ENCODE data around the gene CEACAM1.
A peak's percentile ranks its signal among the peaks of the same experiment; 100 is the strongest.
"Not testable (repeated sequence)": the region's sequence is repeated elsewhere in the genome, so short reads cannot be mapped to it uniquely, and the experiment has no call there.

CEACAM1 gene

DNA sequence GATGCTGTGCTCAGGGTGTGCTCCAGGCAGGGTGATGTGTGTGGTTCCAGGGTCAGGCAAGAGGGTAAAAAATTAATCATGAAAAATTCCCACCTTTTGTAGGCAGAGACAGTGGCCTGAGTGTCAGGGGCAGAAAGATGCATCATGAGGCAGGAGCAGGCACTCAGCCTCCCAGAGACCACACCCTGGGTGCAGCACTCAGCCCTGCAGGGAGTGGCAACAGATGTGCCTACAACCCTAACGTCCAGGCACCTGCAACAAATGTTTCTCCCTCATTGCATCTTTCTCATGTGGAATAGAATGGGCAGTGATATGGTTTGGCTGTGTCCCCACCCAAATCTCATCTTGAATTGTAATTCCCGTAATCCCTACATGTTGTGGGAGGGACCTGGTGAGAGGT is 19.6 kb upstream of the CEACAM1 start:
- DNase-seq = no peak

DNA sequence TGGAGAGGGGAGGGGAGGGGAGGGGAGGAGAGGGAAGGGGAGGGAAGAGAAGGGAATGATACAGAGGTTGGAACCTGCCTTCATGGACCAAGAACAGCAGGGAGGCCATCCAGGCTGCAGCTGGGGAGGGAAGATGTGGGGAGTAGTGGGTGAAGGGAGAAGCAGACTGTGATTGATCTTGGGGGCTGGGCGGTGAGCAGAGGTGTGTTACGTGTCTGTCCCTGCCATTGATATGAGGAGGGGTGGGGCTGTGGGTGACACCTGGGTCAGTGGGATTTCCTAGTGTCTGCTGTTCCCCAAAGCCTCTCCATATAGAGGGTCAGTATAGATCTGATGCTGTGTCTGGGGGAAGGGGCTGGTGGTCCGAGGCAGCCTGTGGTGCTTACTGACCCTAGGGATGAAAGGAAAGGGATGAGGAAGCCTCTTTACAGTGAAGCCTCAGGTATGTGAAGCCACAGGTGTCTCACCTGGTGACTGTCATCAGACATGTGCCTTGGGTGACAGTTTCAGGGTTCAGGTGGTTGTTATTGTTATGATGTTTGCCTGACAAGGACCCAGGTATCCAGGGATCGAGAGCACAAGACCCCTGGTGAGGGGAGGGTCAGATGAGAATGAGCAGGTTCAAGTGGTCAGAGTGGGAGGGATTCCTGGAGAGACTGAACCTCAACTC is 18.7 kb upstream of the CEACAM1 start:
- no peak for DNase-seq

DNA sequence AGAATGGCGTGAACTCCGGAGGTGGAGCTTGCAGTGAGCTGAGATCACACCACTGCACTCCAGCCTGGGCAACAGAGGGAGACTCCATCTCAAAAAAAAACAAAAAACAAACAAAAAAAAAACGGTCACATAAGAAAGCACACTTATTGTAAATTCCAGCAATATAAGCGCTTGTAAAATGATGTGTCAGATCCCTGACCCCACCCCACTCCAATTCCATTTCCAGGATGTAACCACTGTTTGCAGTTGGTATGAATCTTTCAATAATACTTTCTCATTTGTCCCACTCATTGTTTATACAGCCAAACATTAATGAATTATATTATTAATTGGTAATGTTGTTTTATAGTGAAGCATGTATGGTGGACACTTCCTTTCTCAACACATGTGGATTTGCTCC is 15.9 kb upstream of the CEACAM1 start:
- no peak for DNase-seq

DNA sequence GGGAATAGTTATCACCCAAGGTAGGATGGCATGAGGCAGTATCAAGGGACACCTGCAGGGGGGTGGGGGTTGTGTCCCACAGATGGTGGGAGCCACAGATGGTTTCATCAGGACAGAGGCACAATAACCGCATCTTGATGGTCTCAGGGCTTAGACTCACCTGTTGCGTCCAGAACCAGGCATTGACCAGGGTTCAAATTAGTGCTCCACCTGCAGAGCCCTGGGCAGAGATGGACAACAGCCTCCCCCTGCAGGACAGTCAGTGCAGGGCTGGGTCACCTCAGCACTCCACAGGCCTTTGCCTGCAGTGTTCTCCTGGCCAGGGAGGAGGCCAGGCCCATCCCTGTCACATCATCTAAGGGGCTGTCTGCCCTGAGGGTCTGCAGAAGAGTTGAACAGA is 14.5 kb upstream of the CEACAM1 start:
- DNase-seq = no peak

GRCh38 chr19:42540071-42540553 is 11.8 kb upstream of the CEACAM1 start:
- peak in 1 of 2 experiments; percentile 37 for DNase-seq

- no peak for DNase-seq
Observed at GRCh38 chr19:42538841-42539709, 10.8 kb upstream of the CEACAM1 start.

GRCh38 chr19:42535276-42535675 is 7.0 kb upstream of the CEACAM1 start:
- DNase-seq = not testable (repeated sequence)

DNA sequence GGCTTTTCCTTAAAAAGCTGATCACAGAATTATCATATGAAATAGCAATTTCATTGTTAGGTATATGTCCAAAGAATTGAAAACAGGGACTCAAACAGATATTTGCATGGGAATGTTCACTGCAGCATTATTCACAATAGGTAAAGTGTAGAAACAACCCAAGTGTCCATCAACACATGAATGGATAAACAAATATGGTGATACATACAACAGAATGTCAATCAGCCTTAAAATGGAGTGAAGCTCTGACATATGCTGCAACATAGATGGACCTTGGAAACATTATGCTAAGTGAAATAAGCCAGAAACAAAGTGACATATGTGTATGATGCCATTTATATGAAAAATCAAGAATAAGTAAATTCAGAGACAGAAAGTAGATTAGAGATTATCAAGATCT is 6.1 kb upstream of the CEACAM1 start:
- DNase-seq = no peak

DNA sequence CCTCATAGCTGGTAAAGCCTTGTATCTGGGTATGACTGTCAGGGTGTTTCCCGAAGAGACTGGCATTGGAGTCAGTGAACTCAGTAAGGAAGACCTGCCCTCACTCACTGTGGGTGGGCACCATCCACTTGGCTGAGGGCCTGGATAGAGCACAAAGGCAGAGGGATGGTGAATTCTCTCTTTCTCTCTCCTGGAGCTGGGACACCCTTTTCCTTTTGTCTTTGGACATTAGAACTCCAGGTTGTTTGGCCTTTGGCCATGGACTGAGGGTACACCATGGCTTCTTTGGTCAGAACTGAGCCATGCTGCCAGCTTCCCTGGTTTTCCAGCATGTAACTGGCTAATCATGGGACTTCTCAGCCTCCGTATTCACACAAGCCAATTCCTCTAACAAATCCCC is 4.6 kb upstream of the CEACAM1 start:
- DNase-seq = no peak

- DNase-seq = no peak
Observed at GRCh38 chr19:42531313-42531712, 3.0 kb upstream of the CEACAM1 start.

DNA sequence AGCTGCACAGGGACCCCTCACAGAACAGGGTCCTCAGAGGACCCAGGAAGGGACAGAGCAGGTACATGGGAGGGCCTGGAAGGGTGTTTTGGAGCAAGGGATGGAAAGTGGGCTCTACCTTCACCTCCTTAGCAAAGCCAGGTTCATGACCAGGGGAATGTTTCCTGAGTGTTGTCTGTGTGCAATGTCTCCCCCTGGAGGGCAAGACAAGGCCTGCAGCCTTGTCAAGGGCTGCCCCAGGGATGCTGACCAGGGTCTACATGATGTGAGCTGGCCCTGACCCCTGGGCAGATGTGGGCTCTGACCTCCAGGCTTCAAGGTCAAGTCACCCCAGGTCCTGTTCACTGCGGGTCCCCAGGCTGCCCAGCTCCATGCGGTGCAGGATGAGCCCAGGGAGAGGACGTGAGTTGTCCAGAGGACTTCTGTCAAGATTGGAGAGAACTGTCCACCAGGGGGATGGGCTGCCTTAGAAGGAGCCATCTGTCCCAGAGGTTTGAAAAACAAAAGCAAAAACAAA is 1.0 kb upstream of the CEACAM1 start:
- DNase-seq = peak; percentile 4 to 52

DNA sequence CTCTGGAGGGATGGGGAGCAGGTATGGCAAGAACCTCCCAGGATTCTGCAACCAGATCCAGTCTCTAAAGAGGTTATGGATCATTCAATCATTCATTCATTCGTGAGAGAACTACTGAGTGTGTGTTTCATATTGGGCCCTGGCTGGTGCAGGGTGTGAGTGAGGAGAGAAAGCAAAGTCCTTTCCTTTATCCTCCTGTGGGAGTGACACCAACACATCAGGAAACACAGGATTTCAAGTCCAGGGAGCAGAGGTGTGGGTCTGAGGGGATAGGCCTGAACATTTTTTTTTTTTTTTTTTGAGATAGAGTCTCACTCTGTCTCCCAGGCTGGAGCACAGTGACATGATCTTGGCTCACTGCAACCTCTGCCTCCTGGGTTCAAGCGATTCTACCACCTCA is 3.3 kb downstream of the CEACAM1 start:
- no peak for DNase-seq

- DNase-seq = no peak
Observed at GRCh38 chr19:42524250-42524649, 4.0 kb downstream of the CEACAM1 start.

GRCh38 chr19:42522262-42522661 is 6.0 kb downstream of the CEACAM1 start:
- DNase-seq = not testable (repeated sequence)

GRCh38 chr19:42521346-42522030 is 6.8 kb downstream of the CEACAM1 start:
- no peak for DNase-seq

DNA sequence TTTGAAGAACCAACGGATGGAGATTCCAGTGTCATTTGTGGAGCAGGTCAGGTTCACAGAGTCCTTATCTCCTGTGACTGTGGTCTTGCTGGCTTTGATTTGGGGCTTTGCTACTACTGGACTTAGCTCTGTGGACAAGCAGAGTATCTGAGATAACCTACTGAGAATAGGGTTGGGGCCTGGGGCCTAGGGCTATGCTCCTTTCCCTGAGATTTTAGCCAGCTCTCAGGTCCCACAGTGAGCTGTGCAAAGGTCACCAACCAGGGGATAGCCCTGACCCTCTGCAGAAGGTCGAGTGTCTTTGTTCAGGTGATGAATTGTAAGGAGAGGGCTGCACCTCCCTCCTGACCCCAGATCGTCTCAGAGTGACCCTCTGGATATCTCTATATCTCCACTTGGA is 9.2 kb downstream of the CEACAM1 start:
- no peak for DNase-seq

GRCh38 chr19:42516771-42517170 is 11.5 kb downstream of the CEACAM1 start:
- no peak for DNase-seq

- no peak for DNase-seq
Observed at GRCh38 chr19:42515241-42515832, 12.9 kb downstream of the CEACAM1 start.

DNA sequence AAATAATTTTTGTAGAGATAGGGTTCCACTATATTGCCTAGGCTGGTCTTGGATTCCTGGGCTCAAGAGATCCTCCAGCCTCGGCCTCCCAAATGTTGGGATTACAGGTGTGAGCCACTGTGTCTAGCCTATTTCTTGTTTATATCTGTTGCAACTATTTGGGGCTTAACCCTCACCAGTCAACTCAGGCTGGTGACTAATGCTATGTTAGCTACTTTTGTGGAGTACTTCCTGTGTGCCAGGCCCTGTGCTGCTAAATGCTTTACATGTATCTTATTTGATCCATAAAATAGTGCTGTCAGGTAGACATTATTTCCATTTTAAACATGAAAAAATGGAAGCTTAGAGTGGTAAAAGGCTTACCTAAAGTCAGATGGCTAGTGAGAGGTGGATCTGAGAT is 13.8 kb downstream of the CEACAM1 start:
- no peak for DNase-seq

DNA sequence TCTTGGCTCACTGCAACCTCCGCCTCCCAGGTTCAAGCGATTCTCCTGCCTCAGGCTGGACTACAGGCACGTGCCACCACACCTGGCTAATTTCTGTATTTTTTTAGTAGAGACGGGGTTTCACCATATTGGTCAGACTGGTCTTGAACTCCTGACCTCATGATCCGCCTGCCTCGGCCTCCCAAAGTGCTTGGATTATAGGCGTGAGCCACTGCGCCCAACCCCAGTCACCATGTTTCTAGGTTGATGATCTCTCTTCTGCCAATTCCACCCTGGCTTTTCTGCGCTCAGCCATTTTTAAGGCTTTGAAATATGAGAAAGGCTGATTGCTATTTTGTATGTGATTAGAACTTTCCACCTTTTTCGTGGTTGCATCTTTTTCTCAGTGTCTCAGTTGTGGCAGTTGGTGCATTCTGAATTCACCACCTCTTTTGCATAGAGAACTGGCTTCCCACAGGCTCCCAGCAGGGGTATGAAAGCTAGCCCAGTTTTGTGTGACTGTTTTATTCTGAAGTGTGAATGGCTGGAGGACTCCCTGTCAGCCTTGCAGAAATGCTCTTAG is 15.5 kb downstream of the CEACAM1 start:
- DNase-seq = no peak

DNA sequence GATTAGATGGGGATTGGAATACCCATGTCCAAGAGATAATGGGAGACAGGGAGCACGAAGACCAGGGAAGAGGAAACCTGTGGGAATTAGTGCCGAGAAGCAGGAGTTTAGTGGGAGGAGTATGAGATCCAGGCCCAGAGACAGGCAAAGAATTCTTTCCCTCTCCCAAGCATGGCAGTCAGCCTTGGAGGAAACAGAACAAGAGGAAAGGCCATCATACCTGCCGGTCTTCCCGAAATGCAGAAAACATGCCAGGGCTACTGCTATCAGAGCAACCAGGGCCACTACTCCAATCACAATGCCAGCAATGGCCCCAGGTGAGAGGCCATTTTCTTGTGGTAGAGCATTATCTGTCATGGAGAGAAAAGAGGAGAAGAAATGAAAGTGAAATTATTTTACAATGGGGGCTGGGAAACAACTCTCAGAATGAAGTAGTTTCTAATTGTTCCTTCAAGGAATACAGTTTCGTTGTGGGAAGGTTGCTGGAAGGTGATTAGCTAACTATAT is 16.1 kb downstream of the CEACAM1 start:
- DNase-seq = no peak

GRCh38 chr19:42511340-42511739 is 16.9 kb downstream of the CEACAM1 start:
- no peak for DNase-seq
